Transverse colon (tissue), 3 donors: ENCODE measurements around the gene PANK4.

ENCODE experiments used
- EP300 ChIP-seq: sonication (generic); formaldehyde crosslinking; IDR thresholded peaks from one replicate; pipeline ENCODE4 v1.6.1; 2017; ENCODE audit warnings: antibody characterized with exemption, low read depth
- TF ChIP-seq, protein P1 (sequence below), 5 experiments: fragments of 200-600 bp in 3 of 5; fragments of 450-650 bp in 2 of 5; sonication (generic) in 3 of 5; IDR thresholded peaks; 1 replicate in 2 of 5; 2 replicates in 3 of 5; pipeline ENCODE4 v1.5.1; 2016 to 2017; ENCODE audit warnings: antibody characterized with exemption in 5 of 5, inconsistent platforms in 3 of 5, mild to moderate bottlenecking in 2 of 5, moderate library complexity in 1 of 5

DNA sequence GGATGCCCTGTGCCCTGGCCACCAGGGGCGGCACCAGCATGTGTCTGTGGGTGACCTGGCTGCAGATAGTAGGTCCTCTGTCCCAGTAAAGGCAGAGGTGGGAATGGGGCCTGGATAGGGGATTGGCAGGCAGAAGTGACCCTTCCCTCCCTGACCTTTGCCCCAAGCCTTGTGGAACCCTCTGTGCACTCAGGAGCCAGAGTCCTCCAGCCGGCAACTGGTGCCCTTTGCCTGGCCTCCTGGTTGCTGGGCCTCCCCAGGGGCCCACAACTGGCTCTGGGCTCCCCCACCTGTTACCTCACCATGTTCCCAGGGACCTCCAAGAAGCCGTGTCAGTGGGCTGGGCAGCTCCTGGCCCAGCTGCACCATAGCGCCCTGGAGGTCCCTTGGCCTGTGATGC lies 40.4 kb downstream of the PANK4 start:
- TF ChIP-seq EP300: no peak
- TF ChIP-seq, protein P1, sequence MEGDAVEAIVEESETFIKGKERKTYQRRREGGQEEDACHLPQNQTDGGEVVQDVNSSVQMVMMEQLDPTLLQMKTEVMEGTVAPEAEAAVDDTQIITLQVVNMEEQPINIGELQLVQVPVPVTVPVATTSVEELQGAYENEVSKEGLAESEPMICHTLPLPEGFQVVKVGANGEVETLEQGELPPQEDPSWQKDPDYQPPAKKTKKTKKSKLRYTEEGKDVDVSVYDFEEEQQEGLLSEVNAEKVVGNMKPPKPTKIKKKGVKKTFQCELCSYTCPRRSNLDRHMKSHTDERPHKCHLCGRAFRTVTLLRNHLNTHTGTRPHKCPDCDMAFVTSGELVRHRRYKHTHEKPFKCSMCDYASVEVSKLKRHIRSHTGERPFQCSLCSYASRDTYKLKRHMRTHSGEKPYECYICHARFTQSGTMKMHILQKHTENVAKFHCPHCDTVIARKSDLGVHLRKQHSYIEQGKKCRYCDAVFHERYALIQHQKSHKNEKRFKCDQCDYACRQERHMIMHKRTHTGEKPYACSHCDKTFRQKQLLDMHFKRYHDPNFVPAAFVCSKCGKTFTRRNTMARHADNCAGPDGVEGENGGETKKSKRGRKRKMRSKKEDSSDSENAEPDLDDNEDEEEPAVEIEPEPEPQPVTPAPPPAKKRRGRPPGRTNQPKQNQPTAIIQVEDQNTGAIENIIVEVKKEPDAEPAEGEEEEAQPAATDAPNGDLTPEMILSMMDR (IDR thresholded peaks at IDR 0.05): no peak
